Activated T-cell treated with anti-CD3 and anti-CD28 coated beads for 1 hour (primary cell): ENCODE data around the gene CHRM2.

Experiments
- DNase-seq: peaks from one replicate; pipeline ENCODE4 v3.0.0-alpha.2; 2020; ENCODE audit warnings: low read depth

The CHRM2 gene

GRCh38 chr7:136957391-136957790 is 88.9 kb downstream of the CHRM2 start:
- DNase-seq: no peak

- DNase-seq: no peak
These were observed 89.6 kb downstream of the CHRM2 start for GRCh38 chr7:136958016-136958415.

- no peak for DNase-seq
These were observed 95.9 kb downstream of the CHRM2 start for GRCh38 chr7:136964347-136964746.

- DNase-seq: no peak
These were observed 98.4 kb downstream of the CHRM2 start for GRCh38 chr7:136966825-136967224.

- no peak for DNase-seq
These were observed 101.3 kb downstream of the CHRM2 start for GRCh38 chr7:136969761-136970160.

- DNase-seq: no peak
These were observed 103.3 kb downstream of the CHRM2 start for GRCh38 chr7:136971776-136972175.

- no peak for DNase-seq
These were observed 108.2 kb downstream of the CHRM2 start for GRCh38 chr7:136976504-136977251.

- DNase-seq: no peak
These were observed 124.9 kb downstream of the CHRM2 start for GRCh38 chr7:136993377-136993776.

GRCh38 chr7:136997735-136998134 is 129.3 kb downstream of the CHRM2 start:
- DNase-seq: no peak

GRCh38 chr7:136998495-136998894 is 130.0 kb downstream of the CHRM2 start:
- no peak for DNase-seq

- DNase-seq: no peak
These were observed 132.2 kb downstream of the CHRM2 start for GRCh38 chr7:137000621-137001020.

GRCh38 chr7:137001041-137001440 is 132.6 kb downstream of the CHRM2 start:
- no peak for DNase-seq

GRCh38 chr7:137001478-137001877 is 133.0 kb downstream of the CHRM2 start:
- no peak for DNase-seq

- no peak for DNase-seq
These were observed 134.6 kb downstream of the CHRM2 start for GRCh38 chr7:137003086-137003485.

GRCh38 chr7:137003566-137003965 is 135.1 kb downstream of the CHRM2 start:
- no peak for DNase-seq

GRCh38 chr7:137005873-137006272 is 137.4 kb downstream of the CHRM2 start:
- no peak for DNase-seq

GRCh38 chr7:137006293-137006692 is 137.8 kb downstream of the CHRM2 start:
- DNase-seq: no peak

GRCh38 chr7:137007001-137007694 is 138.7 kb downstream of the CHRM2 start:
- no peak for DNase-seq

- no peak for DNase-seq
These were observed 141.0 kb downstream of the CHRM2 start for GRCh38 chr7:137009404-137009803.

GRCh38 chr7:137015015-137015414 is 146.6 kb downstream of the CHRM2 start:
- DNase-seq: no peak

GRCh38 chr7:137017221-137017620 is 148.8 kb downstream of the CHRM2 start:
- DNase-seq: no peak

- no peak for DNase-seq
These were observed 150.0 kb downstream of the CHRM2 start for GRCh38 chr7:137018468-137018867.

- DNase-seq: no peak
These were observed 151.9 kb downstream of the CHRM2 start for GRCh38 chr7:137020351-137020750.
